Left colon (tissue), 2 donors: ENCODE measurements around the gene VAV2. TPM values are rescaled to one million over a fixed set of nuclear protein-coding genes. Genes with fewer than 3 reads are reported as not detected.
A peak's percentile ranks its signal among the peaks of the same experiment; 100 is the strongest.

Experiments
- ATAC-seq: fragments of 200-7000 bp; cut with Tn5 transposase; one replicate; pipeline ENCODE4 v1.9.1; 2020; ENCODE audit warnings: mild to moderate bottlenecking, moderate library complexity
- DNase-seq, 2 donors: peaks; one replicate each; pipeline ENCODE4 v3.0.0-alpha.2; 2020
- intact Hi-C, 2 donors: fragments of 100-400 bp; cut with DNase I in 1 of 2; cut with micrococcal nuclease in 1 of 2; formaldehyde crosslinking; loops; one replicate each; pipeline versions ENCODE4 v1.11.2 to v1.14.0; 2022; cut with DNase I, micrococcal nuclease
- total RNA-seq, 2 donors: library from RNA; stranded (reverse); fragmentation: NEBNext Ultra II Directional; extraction: Animal tissue kit (Norgen Biotek cat#: 25700); gene quantifications; one replicate each; pipeline ENCODE4 v1.2.1, GENCODE V29; 2021
- donor health status: DM: no; HTN: no; CAD: no.
- donor health status: DM: yes; HTN: yes; CAD: no.

VAV2 gene
- total RNA-seq, 2 donors from 2014 or later, result 29.6 to 43.2 TPM

- DNase-seq, result no peak
- intact Hi-C loops, result no loop called here
- no peak for ATAC-seq
Measured at GRCh38 chr9:133948561-133949485, 43.3 kb downstream of the VAV2 start.

DNA sequence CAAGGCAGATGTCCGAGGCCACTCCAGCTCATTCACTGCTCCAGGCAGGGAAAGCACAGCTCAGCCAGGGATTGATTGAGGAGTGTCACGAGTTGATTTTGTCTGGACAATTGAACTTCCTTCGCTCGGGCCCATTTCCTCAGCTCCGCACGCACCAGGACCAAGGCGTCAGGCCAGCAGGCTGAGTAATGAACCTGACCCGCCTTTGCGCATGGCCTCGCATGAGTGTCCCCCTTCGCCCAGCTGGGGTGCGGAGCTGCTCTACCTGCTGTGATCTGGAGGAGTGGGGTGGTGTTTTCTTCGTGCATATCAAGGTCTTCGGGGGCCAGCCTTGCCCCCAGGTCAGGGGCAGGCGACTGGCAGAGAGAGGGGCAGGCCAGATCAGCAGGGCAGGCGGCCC, 44.0 kb downstream of the VAV2 start:
- ATAC-seq, result no peak
- intact Hi-C loops, result no loop called here
- no peak for DNase-seq

DNA sequence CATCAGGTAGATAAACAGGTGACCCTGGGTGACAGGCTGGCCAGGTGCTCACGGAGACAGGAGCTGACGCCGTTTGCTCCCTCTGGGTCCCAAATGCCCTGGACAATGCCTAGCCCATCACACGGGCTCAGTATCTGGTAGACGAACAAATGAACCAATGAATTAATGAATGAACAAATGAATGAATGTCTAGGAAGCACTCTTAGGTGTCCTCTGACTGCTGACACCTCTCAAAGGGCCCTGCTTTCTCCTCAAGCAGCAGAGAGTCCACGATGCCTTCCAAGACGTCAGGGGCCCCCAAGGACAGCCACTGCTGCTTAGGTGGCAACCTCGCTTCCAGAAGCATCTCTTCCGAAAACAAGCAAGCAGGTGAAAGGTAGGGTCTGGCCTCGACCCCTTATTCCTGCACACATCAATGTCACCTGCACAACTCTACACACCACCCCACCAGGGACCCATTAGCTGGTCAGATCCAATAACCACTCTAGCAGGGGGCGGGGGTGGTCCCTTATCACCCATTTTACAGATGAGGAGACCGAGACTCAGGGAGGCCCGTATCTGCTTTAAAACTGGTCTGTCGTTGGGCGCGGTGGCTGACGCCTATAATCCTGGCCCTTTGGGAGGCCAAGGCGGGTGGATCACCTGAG, 45.2 kb downstream of the VAV2 start:
- ATAC-seq (no peak), DNase-seq (no peak)
- intact Hi-C loops, result no loop called here

- intact Hi-C loops, result no loop called here
- no peak for DNase-seq
- no peak for ATAC-seq
Measured at GRCh38 chr9:133945977-133946753, 46.0 kb downstream of the VAV2 start.

GRCh38 chr9:133945314-133945975, 46.7 kb downstream of the VAV2 start:
- DNase-seq (no peak), ATAC-seq (no peak)
- intact Hi-C loops, result no loop called here

GRCh38 chr9:133944746-133945135, 47.4 kb downstream of the VAV2 start:
- ATAC-seq (peak; percentile 17), DNase-seq (no peak)
- intact Hi-C loops, result no loop called here

DNA sequence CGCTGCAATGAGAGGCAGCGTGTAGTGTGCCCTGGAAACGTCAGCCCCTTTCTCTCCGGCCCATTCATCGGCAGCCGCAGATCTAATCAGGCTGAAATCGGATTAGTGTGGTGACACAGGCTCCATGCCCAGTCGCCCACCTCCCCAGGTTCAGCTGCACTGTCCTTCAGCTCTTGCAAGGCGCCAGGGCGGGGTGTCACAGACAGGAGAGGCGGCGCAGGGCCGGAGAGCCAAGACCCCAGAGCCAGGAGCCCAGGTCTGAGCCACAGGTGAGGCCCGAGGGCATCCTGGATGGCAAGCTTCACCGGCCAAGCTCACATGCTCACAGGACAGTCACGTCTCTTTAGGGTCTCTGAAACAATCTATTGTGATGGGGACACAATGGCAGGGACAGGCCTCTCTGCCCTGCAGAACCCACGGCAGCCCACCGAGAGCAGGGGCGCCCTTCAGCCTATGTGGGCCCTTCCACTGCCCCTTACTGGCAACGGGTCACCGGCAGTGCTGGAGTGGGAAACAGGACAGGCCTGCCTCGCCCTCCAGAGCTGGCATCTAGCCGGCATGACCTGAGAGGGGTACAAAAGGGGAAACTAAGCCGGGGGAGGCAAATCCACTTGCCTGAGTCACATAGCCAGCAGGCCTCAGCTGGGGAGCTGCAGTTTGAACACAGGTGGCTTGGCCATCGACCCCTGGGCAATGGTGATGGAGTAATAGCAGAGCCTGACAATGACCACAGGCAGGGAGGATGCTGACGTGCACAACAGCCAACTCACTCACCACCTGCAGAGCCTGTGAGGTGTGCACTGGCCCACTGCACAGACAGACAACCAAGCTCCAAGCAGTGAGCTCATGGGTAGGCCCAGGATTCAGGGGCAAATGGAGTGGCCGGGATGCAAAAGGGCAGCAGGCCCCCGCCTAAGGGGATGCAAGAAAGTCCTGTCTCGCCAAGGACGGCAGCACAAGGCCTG, 48.1 kb downstream of the VAV2 start:
- DNase-seq (no peak), ATAC-seq (no peak)
- intact Hi-C loops, result no loop called here

DNA sequence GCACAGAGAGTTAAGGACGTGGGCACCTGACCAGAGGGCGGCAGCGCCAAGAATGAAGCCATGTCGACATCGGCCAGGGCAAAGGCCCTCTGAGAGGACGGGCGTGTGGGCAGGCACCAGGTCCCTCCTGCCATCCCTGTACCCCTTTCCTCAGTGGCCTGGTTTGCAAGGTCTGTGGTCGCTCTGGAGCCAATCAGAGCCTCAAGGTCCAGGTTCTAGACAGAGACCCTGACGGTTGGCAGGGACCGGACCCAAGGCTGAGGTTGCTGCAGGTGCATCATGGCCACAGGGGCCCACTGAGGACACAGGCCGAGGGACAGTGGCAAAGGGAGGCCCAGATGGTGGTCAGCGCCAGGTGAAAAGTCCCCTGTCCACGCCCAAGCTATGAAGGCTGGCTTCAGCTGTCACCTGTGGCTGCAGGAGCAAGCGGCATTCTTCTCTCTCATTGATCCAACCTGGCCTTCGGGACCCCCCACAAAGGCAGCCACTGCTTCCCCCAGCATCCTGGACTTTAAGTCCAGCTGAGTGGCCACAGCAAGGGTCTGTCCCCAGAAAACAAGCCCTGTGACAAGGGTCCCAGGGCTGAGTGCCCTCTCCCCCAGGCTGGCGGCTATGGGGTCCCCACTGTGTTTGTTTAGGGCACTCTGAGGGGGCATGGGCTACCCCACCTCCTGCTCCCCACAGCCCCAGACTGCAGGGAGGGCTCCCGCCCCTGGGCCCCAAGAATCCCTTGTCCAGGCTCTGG, 48.9 kb downstream of the VAV2 start:
- DNase-seq (no peak), ATAC-seq (no peak)
- intact Hi-C loops, result no loop called here

DNA sequence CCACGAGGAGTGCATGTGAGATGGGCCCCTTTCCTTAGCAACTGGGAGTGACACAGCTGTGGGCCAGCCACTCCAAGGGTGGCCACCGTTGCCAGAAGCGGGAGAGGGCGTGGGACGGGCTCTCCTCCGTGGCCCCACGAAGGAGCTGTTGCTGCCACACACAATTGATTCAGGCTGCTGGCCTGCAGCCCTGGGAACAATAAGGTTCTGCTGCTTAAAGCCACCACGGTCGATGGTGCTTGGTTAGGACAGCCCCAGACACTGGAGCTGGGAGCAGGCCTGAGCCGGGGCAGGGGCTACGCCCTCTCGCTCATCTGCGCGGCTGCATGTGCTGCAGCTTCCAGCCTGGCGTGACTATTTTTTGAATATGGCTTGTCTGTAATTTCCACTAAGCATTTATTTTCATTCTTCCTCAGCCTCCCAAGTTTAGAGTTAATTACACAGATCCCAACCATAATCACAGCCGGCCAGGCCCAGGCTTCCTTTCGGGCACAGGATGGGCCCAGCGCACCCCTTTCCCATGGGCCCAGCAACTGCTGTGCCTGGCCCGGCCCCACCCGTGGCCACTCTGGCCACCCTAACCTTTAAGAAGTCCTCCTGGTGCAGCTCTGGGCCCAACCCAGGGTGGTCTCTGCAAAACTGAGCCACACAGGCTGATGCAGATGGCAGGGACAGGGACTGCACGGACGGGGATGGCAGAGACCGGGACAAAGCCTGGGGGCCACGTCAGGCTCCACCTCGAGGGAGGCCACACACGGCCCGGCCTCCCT, 49.7 kb downstream of the VAV2 start:
- intact Hi-C loops, result no loop called here
- ATAC-seq, result no peak

GRCh38 chr9:133939845-133940244, 52.3 kb downstream of the VAV2 start:
- ATAC-seq (no peak), DNase-seq (no peak)
- intact Hi-C loops, result no loop called here

More for the DNA sequence above, 49.7 kb downstream of the VAV2 start:
- no peak for DNase-seq

DNA sequence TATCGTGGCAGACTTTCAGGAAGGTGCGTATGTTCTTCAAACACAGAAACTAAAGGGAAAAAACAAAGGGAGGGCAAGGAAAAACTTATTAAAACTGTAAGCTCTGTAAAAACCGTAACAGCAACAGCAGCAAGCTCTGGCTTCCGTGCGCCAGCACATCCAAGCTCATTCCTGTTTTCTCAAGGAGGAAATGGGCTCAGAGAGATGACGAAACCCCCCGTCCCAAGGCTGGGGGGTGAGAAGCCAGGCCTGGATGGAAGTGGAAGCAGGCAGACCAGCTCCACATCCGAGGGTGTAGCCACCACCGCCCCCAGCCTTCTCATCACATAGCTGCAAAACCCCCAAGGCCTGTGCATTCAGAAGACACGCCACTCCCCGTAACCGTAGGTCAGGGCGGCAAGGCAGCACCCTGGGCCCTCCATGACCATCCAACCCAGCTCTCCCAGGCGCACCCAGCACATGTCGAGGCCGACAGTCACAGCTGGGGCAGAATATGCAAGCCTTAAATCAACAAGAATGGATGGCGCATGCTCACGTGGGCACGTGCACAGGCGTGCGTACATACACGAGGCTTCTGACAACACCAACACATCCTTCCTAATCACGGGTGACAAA, 52.8 kb downstream of the VAV2 start:
- intact Hi-C loops, result no loop called here
- DNase-seq (no peak), ATAC-seq (no peak)

GRCh38 chr9:133938753-133939152, 53.4 kb downstream of the VAV2 start:
- ATAC-seq, result no peak

GRCh38 chr9:133938086-133938485, 54.0 kb downstream of the VAV2 start:
- intact Hi-C loops, result no loop called here
- DNase-seq, result no peak
- no peak for ATAC-seq

More at GRCh38 chr9:133938753-133939152, 53.4 kb downstream of the VAV2 start:
- DNase-seq, result no peak
- intact Hi-C loops, result no loop called here

GRCh38 chr9:133937120-133937519, 55.0 kb downstream of the VAV2 start:
- intact Hi-C loops, result no loop called here
- no peak for ATAC-seq
- DNase-seq, result no peak

- intact Hi-C loops, result no loop called here
- ATAC-seq (peak; percentile 55), DNase-seq (peak; percentile 52 to 68)
Measured at GRCh38 chr9:133935328-133936005, 56.7 kb downstream of the VAV2 start.
